Measurements from ENCODE around the gene FRS2. TPM values are rescaled to one million over a fixed set of nuclear protein-coding genes. Genes with fewer than 3 reads are reported as not detected.

Gene FRS2
- total and polyA plus RNA-seq, 9 of the 15 experiments (the other 6 are each of a cell fraction or from before 2014, with no cell fraction given) = 1.0 to 9.1 (median 6.0) TPM

DNA sequence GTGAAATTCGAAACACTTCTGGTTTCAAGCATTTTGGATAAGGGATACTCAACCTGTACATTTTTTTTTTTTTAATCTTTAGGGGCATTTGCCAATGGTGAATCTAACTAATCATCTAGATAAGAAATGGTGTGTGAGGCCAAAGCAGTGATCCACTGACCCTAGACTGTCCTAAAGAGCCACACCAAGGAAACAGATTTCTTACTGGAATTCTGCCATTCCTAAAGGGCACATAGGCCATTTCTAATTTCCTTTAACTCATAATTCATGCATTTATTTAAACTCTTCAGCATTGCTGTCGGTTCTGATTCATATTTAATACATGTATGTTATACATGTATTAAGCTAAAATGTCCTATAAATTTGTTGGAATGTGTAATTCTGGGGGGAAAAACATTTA lies 47.2 kb downstream of the FRS2 start (continued):
- TF ChIP-seq, protein P1, sequence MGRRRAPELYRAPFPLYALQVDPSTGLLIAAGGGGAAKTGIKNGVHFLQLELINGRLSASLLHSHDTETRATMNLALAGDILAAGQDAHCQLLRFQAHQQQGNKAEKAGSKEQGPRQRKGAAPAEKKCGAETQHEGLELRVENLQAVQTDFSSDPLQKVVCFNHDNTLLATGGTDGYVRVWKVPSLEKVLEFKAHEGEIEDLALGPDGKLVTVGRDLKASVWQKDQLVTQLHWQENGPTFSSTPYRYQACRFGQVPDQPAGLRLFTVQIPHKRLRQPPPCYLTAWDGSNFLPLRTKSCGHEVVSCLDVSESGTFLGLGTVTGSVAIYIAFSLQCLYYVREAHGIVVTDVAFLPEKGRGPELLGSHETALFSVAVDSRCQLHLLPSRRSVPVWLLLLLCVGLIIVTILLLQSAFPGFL (CRISPR knock-in tag; IDR thresholded peaks at IDR 0.05) = no peak
- TF ChIP-seq HSF4 (CRISPR knock-in tag; IDR thresholded peaks at IDR 0.05; ENCODE audit: borderline replicate concordance) (no peak), HNRNPLL (IDR thresholded peaks at IDR 0.05; ENCODE audit: low read depth, low read length, poor library complexity, severe bottlenecking) (no peak), ESRRA (IDR thresholded peaks at IDR 0.05; ENCODE audit: borderline replicate concordance, low read depth) (no peak), OTX1 (CRISPR knock-in tag; IDR thresholded peaks at IDR 0.05) (no peak), BDP1 (IDR thresholded peaks at IDR 0.05; ENCODE audit: insufficient read depth, insufficient read length) (no peak), CHD1 (IDR thresholded peaks at IDR 0.05; ENCODE audit: low read length) (no peak)

DNA sequence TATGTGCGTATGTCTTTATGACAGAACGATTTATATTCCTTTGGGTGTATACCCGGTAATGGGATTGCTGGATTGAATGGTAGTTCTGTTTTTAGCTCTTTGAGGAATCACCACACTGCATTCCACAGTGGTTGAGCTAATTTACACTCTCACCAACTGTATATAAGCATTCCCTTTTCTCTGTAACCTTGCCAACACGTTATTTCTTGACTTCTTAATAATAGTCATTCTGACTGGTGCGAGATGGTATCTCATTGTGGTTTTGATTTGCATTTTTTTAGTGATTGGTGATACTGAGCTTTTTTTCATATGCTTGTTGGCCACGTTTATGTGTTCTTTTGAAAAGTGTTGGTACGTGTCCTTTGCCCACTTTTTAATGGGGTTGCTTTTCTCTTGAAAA lies 49.7 kb downstream of the FRS2 start:
- DNase-seq (ENCODE audit: extremely low read depth in 1 of 4, low spot score in 3 of 4) = no peak
- FAIRE-seq = no peak
- ATAC-seq = no peak
- Histone ChIP-seq H3K4me3 (no peak overlapping the region), H3K36me3 (ENCODE audit: control insufficient read depth, insufficient read depth, low read length) (no peaks in the 10 kb centered on the region), H3K9ac (ENCODE audit: insufficient read depth in 1 of 2, low read depth in 2 of 2, low read length in 2 of 2) (no peak overlapping the region), H3K4me2 (ENCODE audit: insufficient read depth, low read length) (no peak overlapping the region), H3K9me1 (ENCODE audit: control insufficient read depth, insufficient read depth, low read length) (no peaks in the 10 kb centered on the region), H3K9me3 (replicated peaks; ENCODE audit: control insufficient read depth, insufficient read depth, low read depth, low read length) (no peaks in the 10 kb centered on the region), H3K4me1 (replicated peaks in 1 of 2; ENCODE audit: control insufficient read depth in 2 of 2, insufficient read depth in 2 of 2, low read length in 2 of 2) (peaks cover 8 to 15% of the 10 kb centered on the region in 2 experiments; a peak in 3 of 5 replicates), H3K27ac (ENCODE audit: extremely low read depth, low read depth, low read length) (no peak overlapping the region), H3K79me2 (ENCODE audit: control insufficient read depth, insufficient read depth, low read length) (peaks cover 71% of the 10 kb centered on the region), H3K27me3 (ENCODE audit: control insufficient read depth in 2 of 2, insufficient read depth in 2 of 2, low read length in 2 of 2) (no peaks in the 10 kb centered on the region), H2AFZ (ENCODE audit: low read depth, low read length) (no peak overlapping the region), H4K20me1 (replicated peaks; ENCODE audit: control insufficient read depth, insufficient read depth, low read length) (no peaks in the 10 kb centered on the region)
- POLR2A ChIA-PET = no interaction called here
- no TSS peak for BruUV-seq (replicated peaks)
- TF ChIP-seq, protein P2, sequence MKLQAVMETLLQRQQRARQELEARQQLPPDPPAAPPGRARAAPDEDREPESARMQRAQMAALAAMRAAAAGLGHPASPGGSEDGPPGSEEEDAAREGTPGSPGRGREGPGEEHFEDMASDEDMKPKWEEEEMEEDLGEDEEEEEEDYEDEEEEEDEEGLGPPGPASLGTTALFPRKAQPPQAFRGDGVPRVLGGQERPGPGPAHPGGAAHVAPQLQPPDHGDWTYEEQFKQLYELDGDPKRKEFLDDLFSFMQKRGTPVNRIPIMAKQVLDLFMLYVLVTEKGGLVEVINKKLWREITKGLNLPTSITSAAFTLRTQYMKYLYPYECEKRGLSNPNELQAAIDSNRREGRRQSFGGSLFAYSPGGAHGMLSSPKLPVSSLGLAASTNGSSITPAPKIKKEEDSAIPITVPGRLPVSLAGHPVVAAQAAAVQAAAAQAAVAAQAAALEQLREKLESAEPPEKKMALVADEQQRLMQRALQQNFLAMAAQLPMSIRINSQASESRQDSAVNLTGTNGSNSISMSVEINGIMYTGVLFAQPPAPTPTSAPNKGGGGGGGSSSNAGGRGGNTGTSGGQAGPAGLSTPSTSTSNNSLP (IDR thresholded peaks at IDR 0.05; ENCODE audit: borderline replicate concordance, low read depth, low read length) = no peak
- no peak for TF ChIP-seq ZNF282 (CRISPR knock-in tag; IDR thresholded peaks at IDR 0.05)
- peak; percentile 31; the same call in 1 of the 2 replicates for TF ChIP-seq RFX1 (IDR thresholded peaks at IDR 0.05)
- TF ChIP-seq ZNF740 (CRISPR knock-in tag; IDR thresholded peaks at IDR 0.05) = no peak
- no peak for TF ChIP-seq ZNF740 (tag; IDR thresholded peaks at IDR 0.05)
- TF ChIP-seq, protein P3, sequence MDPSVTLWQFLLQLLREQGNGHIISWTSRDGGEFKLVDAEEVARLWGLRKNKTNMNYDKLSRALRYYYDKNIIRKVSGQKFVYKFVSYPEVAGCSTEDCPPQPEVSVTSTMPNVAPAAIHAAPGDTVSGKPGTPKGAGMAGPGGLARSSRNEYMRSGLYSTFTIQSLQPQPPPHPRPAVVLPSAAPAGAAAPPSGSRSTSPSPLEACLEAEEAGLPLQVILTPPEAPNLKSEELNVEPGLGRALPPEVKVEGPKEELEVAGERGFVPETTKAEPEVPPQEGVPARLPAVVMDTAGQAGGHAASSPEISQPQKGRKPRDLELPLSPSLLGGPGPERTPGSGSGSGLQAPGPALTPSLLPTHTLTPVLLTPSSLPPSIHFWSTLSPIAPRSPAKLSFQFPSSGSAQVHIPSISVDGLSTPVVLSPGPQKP (CRISPR knock-in tag; IDR thresholded peaks at IDR 0.05) = no peak
- intact Hi-C loops (cut with micrococcal nuclease) (loop anchor here (5.0 kb wide), 1 partner anchor 48 kb away; the partner anchor contains the start of gene FRS2), in situ Hi-C loops (cut with MboI) (no loop called here)
- CTCF ChIA-PET (ENCODE audit: low intra/inter-chr PET ratio) = no interaction called here
- WGBS (ENCODE audit: insufficient coverage, low coverage, missing lambda C conversion rate) = 65% methylated on average over 7 of the region's 7 CpGs

All from K562 (cell line).